Stimulated activated CD4-positive, alpha-beta T cell treated with anti-CD3 and anti-CD28 coated beads, Interleukin-4, amount 100 ng/mL, for 48 hours (primary cell): Measurements from ENCODE around the gene STX3.
"Not testable (repeated sequence)": the region's sequence is repeated elsewhere in the genome, so short reads cannot be mapped to it uniquely, and the experiment has no call there.

ENCODE experiments used
- DNase-seq, 2 donors: peaks; one replicate each; pipeline ENCODE4 v3.0.0-alpha.2; 2020; ENCODE audit warnings: low read depth in 2 of 2

The STX3 gene

GRCh38 chr11:59758401-59759037 lies 3.3 kb downstream of the STX3 start:
- DNase-seq: no peak

GRCh38 chr11:59759900-59760299 lies 4.7 kb downstream of the STX3 start:
- DNase-seq: no peak

GRCh38 chr11:59760771-59761170 lies 5.6 kb downstream of the STX3 start:
- no peak for DNase-seq

GRCh38 chr11:59761993-59762392 lies 6.8 kb downstream of the STX3 start:
- no peak for DNase-seq

- DNase-seq: no peak
These were observed 10.0 kb downstream of the STX3 start for GRCh38 chr11:59765068-59765735.

GRCh38 chr11:59766542-59767224 lies 11.5 kb downstream of the STX3 start:
- DNase-seq: no peak

- no peak for DNase-seq
These were observed 12.0 kb downstream of the STX3 start for GRCh38 chr11:59767225-59767611.

GRCh38 chr11:59769111-59769510 lies 13.9 kb downstream of the STX3 start:
- DNase-seq: no peak

GRCh38 chr11:59769828-59770227 lies 14.7 kb downstream of the STX3 start:
- DNase-seq: no peak

- no peak for DNase-seq
These were observed 15.1 kb downstream of the STX3 start for GRCh38 chr11:59770319-59770718.

- DNase-seq: no peak
These were observed 15.7 kb downstream of the STX3 start for GRCh38 chr11:59770869-59771268.

GRCh38 chr11:59771605-59772004 lies 16.4 kb downstream of the STX3 start:
- DNase-seq: no peak

- no peak for DNase-seq
These were observed 17.9 kb downstream of the STX3 start for GRCh38 chr11:59773083-59773440.

GRCh38 chr11:59776210-59777066 lies 21.3 kb downstream of the STX3 start:
- DNase-seq: no peak

GRCh38 chr11:59777104-59777503 lies 21.9 kb downstream of the STX3 start:
- DNase-seq: no peak

- no peak for DNase-seq
These were observed 22.9 kb downstream of the STX3 start for GRCh38 chr11:59778122-59778521.

GRCh38 chr11:59779487-59779886 lies 24.3 kb downstream of the STX3 start:
- DNase-seq: no peak

- no peak for DNase-seq
These were observed 26.9 kb downstream of the STX3 start for GRCh38 chr11:59782080-59782479.

GRCh38 chr11:59783632-59784090 lies 28.5 kb downstream of the STX3 start:
- no peak for DNase-seq

GRCh38 chr11:59784441-59784840 lies 29.3 kb downstream of the STX3 start:
- not testable (repeated sequence) for DNase-seq

- no peak for DNase-seq
These were observed 30.6 kb downstream of the STX3 start for GRCh38 chr11:59785818-59786217.

GRCh38 chr11:59787255-59787588 lies 32.0 kb downstream of the STX3 start:
- no peak for DNase-seq
